Coronary artery (tissue), 2 donors: ENCODE data around the gene PXYLP1.

ENCODE experiments used
- DNase-seq: peaks from one replicate; pipeline ENCODE4 v3.0.0-alpha.2; 2017; ENCODE audit warnings: low spot score
- H3K27ac ChIP-seq, 2 donors: fragments of 200-600 bp; sonication (generic); one replicate each; pipeline ENCODE4 v1.5.1; 2016 to 2019
- H3K4me3 ChIP-seq: fragments of 200-600 bp; sonication (generic); 2 replicates; pipeline ENCODE4 v1.5.1; 2016; ENCODE audit warnings: mild to moderate bottlenecking, moderate library complexity
- CTCF ChIP-seq: fragments of 200-600 bp; sonication (generic); IDR thresholded peaks from one replicate; pipeline ENCODE4 v1.5.1; 2019; ENCODE audit warnings: antibody characterized with exemption

The PXYLP1 gene

GRCh38 chr3:141256820-141257219 is 25.2 kb downstream of the PXYLP1 start:
- Histone ChIP-seq H3K27ac (no peak overlapping the region), H3K4me3 (no peak overlapping the region)
- no peak for TF ChIP-seq CTCF
- DNase-seq = no peak

- Histone ChIP-seq H3K27ac (no peak overlapping the region), H3K4me3 (no peak overlapping the region)
- TF ChIP-seq CTCF = no peak
- no peak for DNase-seq
Measured at GRCh38 chr3:141257961-141258360, 26.3 kb downstream of the PXYLP1 start.

- H3K4me3 ChIP-seq = no peak overlapping the region
- no peak overlapping the region for H3K27ac ChIP-seq
- TF ChIP-seq CTCF = no peak
- no peak for DNase-seq
Measured at GRCh38 chr3:141258973-141259372, 27.3 kb downstream of the PXYLP1 start.

- Histone ChIP-seq H3K4me3 (no peak overlapping the region), H3K27ac (no peak overlapping the region)
- no peak for DNase-seq
- no peak for TF ChIP-seq CTCF
Measured at GRCh38 chr3:141259821-141260629, 28.4 kb downstream of the PXYLP1 start.

- TF ChIP-seq CTCF = no peak
- DNase-seq = no peak
- Histone ChIP-seq H3K27ac (no peak overlapping the region), H3K4me3 (no peak overlapping the region)
Measured at GRCh38 chr3:141260630-141260927, 29.0 kb downstream of the PXYLP1 start.

GRCh38 chr3:141261472-141262307 is 30.1 kb downstream of the PXYLP1 start:
- no peak for TF ChIP-seq CTCF
- H3K27ac ChIP-seq = peak overlapping the region in 1 of 2 donors; percentile 38
- H3K4me3 ChIP-seq = no peak overlapping the region
- DNase-seq = no peak

GRCh38 chr3:141262308-141262705 is 30.7 kb downstream of the PXYLP1 start:
- no peak for TF ChIP-seq CTCF
- Histone ChIP-seq H3K4me3 (no peak overlapping the region), H3K27ac (no peak overlapping the region)
- DNase-seq = no peak
